Stimulated activated CD8-positive, alpha-beta memory T cell treated with anti-CD3 and anti-CD28 coated beads, Interleukin-2, amount 100 ng/mL, for 48 hours (primary cell): ENCODE results near the gene SPDYE17.
"Not testable (repeated sequence)": the region's sequence is repeated elsewhere in the genome, so short reads cannot be mapped to it uniquely, and the experiment has no call there.

Source experiments
- DNase-seq, 2 donors: peaks; one replicate each; pipeline ENCODE4 v3.0.0-alpha.2; 2020; ENCODE audit warnings: low read depth in 2 of 2

The SPDYE17 gene

GRCh38 chr7:77032261-77032660, at the start of gene SPDYE17:
Gene SPDYE17 (minus strand): TSS chr7:77032361. CDS start chr7:77030570, 1,791 bp downstream.
- not testable (repeated sequence) for DNase-seq

GRCh38 chr7:77080236-77080635, 48.1 kb upstream of the SPDYE17 start:
- not testable (repeated sequence) for DNase-seq

- not testable (repeated sequence) for DNase-seq
Measured at GRCh38 chr7:77079624-77080023, 47.5 kb upstream of the SPDYE17 start.

- DNase-seq = not testable (repeated sequence)
Measured at GRCh38 chr7:77079112-77079511, 47.0 kb upstream of the SPDYE17 start.

GRCh38 chr7:77077060-77077459, 44.9 kb upstream of the SPDYE17 start:
- DNase-seq = not testable (repeated sequence)

- DNase-seq = not testable (repeated sequence)
Measured at GRCh38 chr7:77074786-77075396, 42.7 kb upstream of the SPDYE17 start.

- not testable (repeated sequence) for DNase-seq
Measured at GRCh38 chr7:77071108-77071507, 38.9 kb upstream of the SPDYE17 start.

GRCh38 chr7:77065869-77066268, 33.7 kb upstream of the SPDYE17 start:
- DNase-seq = not testable (repeated sequence)

- not testable (repeated sequence) for DNase-seq
Measured at GRCh38 chr7:77063732-77064131, 31.6 kb upstream of the SPDYE17 start.

- not testable (repeated sequence) for DNase-seq
Measured at GRCh38 chr7:77062557-77062956, 30.4 kb upstream of the SPDYE17 start, which contains the start of gene SPDYE18. Gene SPDYE18 (minus strand): TSS chr7:77062558. CDS start chr7:77060512, 2,046 bp downstream.

GRCh38 chr7:77026349-77026748, 5.8 kb downstream of the SPDYE17 start:
- DNase-seq = not testable (repeated sequence)

GRCh38 chr7:77010074-77010680, 22.0 kb downstream of the SPDYE17 start:
- DNase-seq = not testable (repeated sequence)

GRCh38 chr7:77008000-77008399, 24.2 kb downstream of the SPDYE17 start:
- not testable (repeated sequence) for DNase-seq

GRCh38 chr7:77006127-77007110, 25.7 kb downstream of the SPDYE17 start:
- not testable (repeated sequence) for DNase-seq

GRCh38 chr7:77005461-77006057, 26.6 kb downstream of the SPDYE17 start:
- not testable (repeated sequence) for DNase-seq

GRCh38 chr7:77004151-77004550, 28.0 kb downstream of the SPDYE17 start:
- not testable (repeated sequence) for DNase-seq

- not testable (repeated sequence) for DNase-seq
Measured at GRCh38 chr7:77003241-77003640, 28.9 kb downstream of the SPDYE17 start.

- not testable (repeated sequence) for DNase-seq
Measured at GRCh38 chr7:77002678-77003233, 29.4 kb downstream of the SPDYE17 start.

GRCh38 chr7:77002104-77002503, 30.1 kb downstream of the SPDYE17 start:
- not testable (repeated sequence) for DNase-seq

- DNase-seq = not testable (repeated sequence)
Measured at GRCh38 chr7:76999474-77000107, 32.6 kb downstream of the SPDYE17 start.
